GM10847 (cell line): ENCODE measurements around the gene RAF1.

Experiments used
- POLR2A ChIP-seq: IDR thresholded peaks from 2 replicates; pipeline ENCODE4 v1.6.1; 2011; ENCODE audit not compliant: insufficient read length; ENCODE audit errors: extremely low read depth

Gene RAF1

DNA sequence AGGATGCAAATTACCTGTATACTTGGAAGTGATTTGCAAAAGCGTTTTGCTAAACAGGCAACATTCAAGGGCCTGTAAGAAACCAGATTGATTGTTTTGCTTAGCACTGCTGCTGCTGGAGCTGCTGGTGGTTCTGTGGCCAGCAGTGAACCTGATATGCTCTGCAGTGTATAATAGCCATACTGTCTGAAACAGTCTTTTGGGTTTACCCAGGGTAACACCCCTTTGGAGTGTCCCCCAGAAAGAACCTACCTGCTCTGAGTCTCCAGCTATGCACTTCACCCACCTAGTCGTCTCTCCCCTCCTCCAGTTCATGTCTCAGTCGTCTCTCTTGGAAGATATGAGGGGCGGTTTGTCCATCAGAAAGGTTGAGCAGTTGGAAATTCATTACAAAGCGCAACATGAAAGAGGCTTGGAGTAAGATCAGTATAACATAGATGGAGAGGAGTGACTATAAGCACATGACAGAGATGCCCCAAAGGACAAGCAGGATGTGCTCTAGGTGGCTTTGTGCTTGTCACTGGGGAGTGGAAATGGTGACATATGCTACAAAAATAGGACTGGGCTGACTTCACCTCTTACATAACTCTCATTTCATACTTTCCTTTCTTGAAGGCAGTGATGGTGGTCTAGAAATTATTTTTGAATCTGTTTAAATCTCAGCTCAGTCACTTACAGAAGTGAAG lies 103.3 kb downstream of the RAF1 start:
- no peak for TF ChIP-seq POLR2A

DNA sequence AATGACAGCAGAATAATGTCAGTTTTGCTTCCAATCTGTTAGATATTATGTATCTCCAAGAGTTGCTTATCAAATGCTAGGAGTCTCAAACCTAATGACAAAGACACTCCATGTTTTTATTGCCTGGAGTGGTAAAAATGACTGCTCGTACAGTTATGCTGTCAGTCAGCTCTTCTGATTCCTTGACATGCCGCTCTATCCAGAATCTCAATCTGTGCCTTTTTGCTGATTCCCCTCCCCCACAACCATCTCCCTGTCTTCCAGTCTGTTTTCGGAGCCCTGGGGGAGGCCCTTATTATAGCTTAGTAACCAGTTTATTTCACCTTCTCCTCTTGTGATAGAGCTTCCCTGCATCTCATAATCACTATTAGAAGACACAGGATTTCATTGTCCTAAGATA lies 104.4 kb downstream of the RAF1 start:
- TF ChIP-seq POLR2A, result no peak

DNA sequence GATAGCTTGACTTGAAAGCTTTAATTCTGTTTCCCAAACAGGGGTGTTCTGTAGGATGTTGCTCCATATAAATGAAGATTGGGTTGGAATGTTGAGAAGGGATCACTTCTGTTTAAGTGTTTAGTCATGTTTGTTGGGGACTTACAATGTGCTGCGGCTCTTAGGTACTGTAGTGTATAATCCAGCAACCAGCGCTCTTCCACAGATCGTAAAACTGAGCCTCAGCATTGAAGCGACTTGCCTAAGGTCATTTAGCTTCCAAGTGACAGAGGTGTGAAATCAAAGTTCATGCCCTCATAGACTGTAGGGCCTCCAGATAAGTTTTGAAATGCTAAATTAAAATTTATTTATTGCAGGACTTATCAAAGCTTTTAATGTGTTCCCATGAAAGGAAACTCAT lies 105.2 kb downstream of the RAF1 start:
- no peak for TF ChIP-seq POLR2A

DNA sequence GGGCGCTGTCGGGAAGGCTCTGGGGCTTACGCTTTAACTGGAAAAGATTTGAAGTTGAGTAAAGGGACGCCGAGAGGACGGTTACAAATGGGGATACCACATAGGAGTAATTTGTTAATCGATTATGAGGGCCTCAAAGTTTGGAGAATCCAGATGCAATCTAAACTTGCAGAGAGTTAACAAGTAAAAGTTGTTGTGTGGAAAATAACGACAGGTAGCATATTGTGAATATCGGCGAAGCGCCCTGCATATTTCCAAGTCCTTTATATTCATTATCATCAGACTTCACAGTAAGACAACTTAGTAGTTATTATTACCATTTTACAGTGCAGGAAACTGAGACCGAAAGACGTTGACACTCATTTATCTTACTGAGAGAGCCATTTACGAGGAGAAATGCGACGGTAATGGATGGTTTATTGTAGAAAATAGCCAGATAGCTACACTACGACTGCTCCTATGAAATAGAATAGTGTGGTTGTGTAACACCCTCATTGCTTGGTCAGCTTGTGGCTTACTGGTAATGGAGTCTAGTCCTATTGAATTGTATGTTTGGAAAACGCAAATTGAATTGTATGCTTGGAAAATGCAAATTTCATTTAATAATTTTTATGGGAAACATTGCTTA lies 106.3 kb downstream of the RAF1 start:
- TF ChIP-seq POLR2A, result no peak

DNA sequence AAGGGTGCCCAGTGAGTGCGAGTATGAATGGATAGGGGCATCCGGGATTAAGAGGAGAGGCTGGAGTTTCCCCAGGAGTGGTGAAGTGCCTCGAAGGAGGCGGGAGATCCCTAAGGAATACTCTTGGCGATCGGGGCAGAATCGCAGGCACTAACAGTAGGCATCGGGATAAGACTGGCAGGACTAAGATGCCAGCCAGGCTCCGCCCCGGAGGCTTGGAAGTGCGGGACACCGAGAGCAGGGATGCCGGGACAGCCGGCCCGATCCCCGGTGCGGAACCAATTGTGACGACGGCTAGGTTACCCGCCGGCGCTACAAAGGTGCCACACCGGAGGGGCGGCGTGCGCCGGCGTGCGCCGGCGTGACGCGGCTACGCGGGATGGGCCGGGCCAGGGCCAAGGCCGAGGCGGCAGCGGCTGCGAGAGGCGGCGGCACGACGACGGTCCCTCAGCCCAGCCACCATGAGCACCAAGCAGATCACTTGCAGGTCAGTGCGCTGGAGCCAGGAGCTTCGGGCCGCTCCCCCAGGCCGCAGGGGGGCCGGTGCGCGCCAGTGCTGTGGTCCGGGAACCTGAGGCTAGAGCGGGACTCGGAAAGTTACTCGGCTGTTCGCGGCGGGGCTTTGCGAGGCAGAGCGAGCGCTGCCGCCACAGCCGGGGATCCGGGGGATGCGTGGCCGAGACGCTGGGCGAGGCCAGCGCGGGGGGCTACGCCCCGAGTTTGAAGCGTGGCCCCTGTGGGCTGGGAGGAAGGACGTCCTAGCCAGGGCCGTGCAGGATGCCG lies 107.0 kb downstream of the RAF1 start, which contains the start of gene MKRN2:
TSS of gene MKRN2 (plus strand) at position 398 of the 783 bp plus-strand sequence. CDS start at position 462, 64 bp downstream.
- TF ChIP-seq POLR2A, result peak; percentile 98

DNA sequence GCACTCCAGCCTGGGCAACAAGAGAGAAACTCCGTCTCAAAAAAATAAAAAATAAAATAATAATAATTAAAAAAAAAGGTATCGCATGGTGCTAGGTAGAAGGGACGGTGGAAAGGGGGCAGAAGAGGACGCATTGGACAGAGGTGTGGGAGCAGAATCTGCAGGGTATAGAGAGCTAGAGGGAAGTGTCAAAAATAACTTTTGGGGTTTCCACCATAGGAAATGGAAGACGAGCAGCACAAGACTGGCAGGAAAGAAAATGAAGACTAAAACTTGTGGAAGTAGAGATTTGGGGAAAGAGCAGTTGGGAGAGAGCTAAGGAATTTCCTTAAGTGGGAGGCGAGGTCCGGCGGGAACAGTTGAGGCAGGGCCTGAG lies 107.6 kb downstream of the RAF1 start:
- TF ChIP-seq POLR2A, result no peak

DNA sequence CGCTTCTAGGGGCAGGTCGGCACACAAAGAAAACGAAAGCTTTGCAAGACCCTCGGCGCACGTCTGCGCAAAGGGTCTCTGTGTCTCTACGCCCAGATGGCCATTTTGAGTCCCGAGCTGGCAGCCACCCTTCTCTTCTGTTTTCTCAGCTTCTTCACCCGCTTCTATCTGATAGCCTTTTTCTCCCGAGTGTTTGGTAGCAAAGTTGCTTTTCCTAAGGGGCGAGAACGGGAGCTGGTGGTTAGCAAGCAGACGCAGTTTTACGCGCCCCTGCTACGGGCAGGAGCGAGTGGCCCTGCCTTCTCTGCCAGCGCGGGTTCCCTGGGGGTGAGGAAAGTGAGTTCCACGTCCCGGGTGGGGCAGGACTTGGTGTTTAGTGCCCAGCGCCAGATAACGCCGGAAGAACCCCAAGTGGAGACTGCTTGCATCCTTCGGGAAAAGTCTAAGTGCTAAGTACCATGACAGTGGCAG lies 110.0 kb downstream of the RAF1 start:
- TF ChIP-seq POLR2A, result no peak

DNA sequence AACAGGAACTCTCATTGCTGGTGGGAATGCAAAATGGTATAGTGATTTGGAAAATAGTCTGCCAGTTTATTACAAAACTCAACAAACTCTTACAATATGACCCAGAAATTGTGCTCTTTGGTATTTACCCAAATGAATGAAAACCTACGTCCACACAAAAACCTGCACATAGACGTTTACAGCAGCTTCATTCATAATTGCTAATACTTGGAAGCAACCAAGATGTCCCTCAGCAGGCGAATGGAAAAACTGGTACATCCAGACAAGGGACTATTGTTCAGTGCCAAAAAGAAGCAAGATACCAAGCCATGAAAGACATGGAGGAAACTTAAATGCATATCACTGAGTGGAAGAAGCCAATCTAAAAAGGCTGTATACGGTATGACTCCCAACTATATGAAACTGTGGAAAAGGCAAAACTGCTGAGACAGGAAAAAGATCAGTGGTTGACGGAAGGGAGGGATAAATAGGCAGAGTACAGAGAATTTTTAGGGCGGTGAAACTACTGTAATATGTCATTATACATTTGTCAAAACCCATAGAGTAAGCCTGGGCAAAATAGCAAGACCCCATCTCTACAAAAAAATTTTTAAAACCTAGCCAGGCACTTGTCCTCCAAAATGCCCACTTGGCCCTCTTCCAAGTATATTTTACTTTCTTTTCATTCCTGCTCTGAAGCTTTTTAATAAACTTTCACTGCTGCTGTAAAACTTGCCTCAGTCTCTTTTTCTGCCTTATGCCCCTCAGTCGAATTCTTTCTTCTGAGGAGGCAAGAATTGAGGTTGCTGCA lies 113.8 kb downstream of the RAF1 start:
- no peak for TF ChIP-seq POLR2A

DNA sequence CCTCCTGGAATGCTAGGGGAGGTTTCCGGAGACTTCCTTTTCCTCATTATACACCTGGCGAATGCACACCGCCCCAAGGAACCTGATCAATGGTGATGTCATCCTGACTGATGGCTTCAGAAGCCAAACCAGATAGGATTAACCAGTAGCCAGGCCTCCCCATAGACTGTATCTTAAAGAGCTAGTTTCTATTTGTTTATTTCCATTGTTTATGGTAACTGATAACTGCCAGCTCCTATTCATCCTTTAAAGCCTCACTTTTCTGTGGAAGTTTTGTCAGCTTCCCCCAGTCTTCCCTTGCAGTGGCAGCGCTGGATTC lies 118.5 kb downstream of the RAF1 start, which contains the start of gene MKRN2OS:
TSS of gene MKRN2OS (minus strand) at position 27 of the 319 bp plus-strand sequence. CDS start 35 bp downstream, outside the sequence.
- TF ChIP-seq POLR2A, result no peak

DNA sequence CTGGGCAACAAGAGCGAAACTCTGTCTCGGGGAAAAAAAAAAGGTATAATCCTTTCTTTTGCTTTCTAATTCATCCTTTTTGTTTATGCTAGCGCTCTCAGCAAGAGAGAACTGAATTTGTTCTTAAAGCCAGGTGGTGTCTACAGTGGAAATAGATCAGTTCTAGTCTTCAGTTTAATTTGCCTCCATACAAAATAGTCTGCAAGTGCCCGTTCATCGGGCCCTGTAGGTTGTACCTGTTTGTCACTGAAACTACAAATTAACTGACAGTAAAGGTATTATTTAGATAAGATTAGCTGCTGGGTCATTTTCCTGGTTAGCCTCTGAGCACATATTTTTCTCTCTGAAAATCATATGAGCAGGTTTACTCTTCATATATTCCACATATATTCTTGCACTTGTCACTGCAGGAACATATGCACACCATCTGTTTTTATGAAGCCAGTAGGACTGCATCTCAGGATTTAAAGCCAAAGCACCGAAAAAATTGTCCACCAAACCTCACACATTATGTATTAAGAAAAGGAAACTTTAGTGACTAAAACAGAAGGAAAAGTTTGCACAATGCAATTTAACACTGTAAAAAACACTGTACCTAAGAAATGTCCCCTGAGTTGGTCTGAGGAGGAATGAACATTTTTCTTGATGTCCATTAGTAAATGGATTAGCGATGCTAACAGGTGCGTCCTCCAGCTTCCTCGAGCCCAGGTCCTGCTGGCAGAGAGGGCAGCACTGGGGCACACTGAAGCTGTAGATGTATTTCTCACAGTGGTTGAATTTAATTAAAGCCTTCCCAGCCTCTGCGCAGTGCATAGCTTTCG lies 119.1 kb downstream of the RAF1 start:
- TF ChIP-seq POLR2A, result no peak

DNA sequence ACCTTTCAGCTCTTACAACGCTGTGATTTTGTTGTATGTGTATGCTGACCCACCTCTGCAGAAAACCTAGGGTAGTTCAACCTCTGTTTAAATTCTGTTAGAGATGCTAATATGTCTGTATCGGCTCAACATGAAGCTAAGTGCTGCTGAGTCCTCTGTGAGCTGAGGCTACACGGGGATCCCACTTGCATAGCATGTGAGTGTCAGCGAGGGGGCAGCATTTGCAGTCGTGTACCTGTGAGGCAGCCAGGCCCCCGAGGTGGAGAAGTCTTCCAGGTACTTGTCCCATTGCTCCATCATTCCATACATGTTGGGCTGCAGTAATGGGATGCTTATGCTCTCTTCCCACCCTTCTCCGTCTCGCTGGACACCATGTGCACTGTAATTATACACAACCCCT lies 122.3 kb downstream of the RAF1 start:
- TF ChIP-seq POLR2A, result no peak

DNA sequence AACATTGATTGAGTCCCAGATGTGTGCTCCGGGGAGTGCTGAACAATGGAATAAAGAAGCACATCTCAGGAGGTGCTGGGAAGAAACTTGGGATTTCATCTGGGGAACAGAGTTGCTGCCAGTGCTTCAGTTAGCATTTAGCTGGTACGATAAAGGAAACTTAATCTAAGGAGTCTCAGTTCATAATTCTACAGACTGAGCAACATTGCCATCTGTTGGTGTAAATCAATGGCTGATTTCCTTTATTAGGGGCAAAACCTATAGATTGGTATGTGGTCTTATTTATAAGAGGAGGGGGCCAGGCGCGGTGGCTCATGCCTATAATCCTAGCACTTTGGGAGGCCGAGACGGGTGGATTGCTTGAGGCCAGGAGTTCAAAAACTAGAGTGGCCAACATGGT lies 127.5 kb downstream of the RAF1 start:
- TF ChIP-seq POLR2A, result no peak
